A673 (cell line): ENCODE measurements around the gene SLC44A2. TPM values are rescaled to one million over a fixed set of nuclear protein-coding genes. Genes with fewer than 3 reads are reported as not detected.

ENCODE experiments used
- BruUV-seq: library from RNA; stranded (reverse); fragments of 400-500 nt; replicated peaks from 2 replicates; lab custom pipeline; 2021; lab: Mats Ljungman, UMichigan
- CTCF ChIA-PET: fragments of 300-600 bp; sonication (Branson Sonifier 250); formaldehyde crosslinking; loops from one replicate; lab custom pipeline; 2022; ENCODE audit warnings: antibody characterized with exemption; lab: Charles Lee
- POLR2A ChIA-PET: fragments of 300-600 bp; sonication (Branson Sonifier 250); formaldehyde crosslinking; loops from one replicate; lab custom pipeline; 2022; ENCODE audit warnings: antibody characterized with exemption; ENCODE audit not compliant: low non-redundant PET; lab: Charles Lee
- DNase-seq: peaks from one replicate; pipeline ENCODE4 v3.0.0-alpha.2; 2015; ENCODE audit warnings: low spot score
- H3K27ac ChIP-seq: fragments of 200-600 bp; sonication (generic); 2 replicates; pipeline ENCODE4 v1.5.1; 2016; ENCODE audit warnings: mixed run types, low read depth, mild to moderate bottlenecking, mixed read lengths, antibody characterized with exemption, low read length; ENCODE audit not compliant: poor library complexity, severe bottlenecking
- H3K27me3 ChIP-seq: fragments of 200-600 bp; sonication (generic); replicated peaks from 2 replicates; pipeline ENCODE4 v1.6.1; 2017; ENCODE audit warnings: mixed run types, low read depth, mild to moderate bottlenecking, mixed read lengths, antibody characterized with exemption, low read length; ENCODE audit not compliant: insufficient read depth, poor library complexity
- H3K36me3 ChIP-seq: fragments of 200-600 bp; sonication (generic); 2 replicates; pipeline ENCODE4 v1.6.1; 2016; ENCODE audit warnings: mixed run types, mild to moderate bottlenecking, mixed read lengths, antibody characterized with exemption, low read length; ENCODE audit not compliant: insufficient read depth, poor library complexity, severe bottlenecking
- H3K4me1 ChIP-seq: fragments of 200-600 bp; sonication (generic); 2 replicates; pipeline ENCODE4 v1.6.1; 2017; ENCODE audit warnings: mixed run types, mild to moderate bottlenecking, mixed read lengths, antibody characterized with exemption, low read length; ENCODE audit not compliant: insufficient read depth, poor library complexity, severe bottlenecking
- H3K4me3 ChIP-seq: fragments of 200-600 bp; sonication (generic); 2 replicates; pipeline ENCODE4 v1.5.1; 2016; ENCODE audit warnings: low read depth, mixed run types, mild to moderate bottlenecking, mixed read lengths, low read length; ENCODE audit not compliant: poor library complexity, severe bottlenecking
- H3K9me3 ChIP-seq: fragments of 200-600 bp; sonication (generic); 2 replicates; pipeline ENCODE4 v1.6.1; 2016; ENCODE audit warnings: mixed run types, low read depth, mild to moderate bottlenecking, mixed read lengths, antibody characterized with exemption, low read length; ENCODE audit not compliant: poor library complexity, severe bottlenecking
- EZH2 ChIP-seq: fragments of 200-600 bp; sonication (generic); IDR thresholded peaks from 2 replicates; pipeline ENCODE4 v1.6.1; 2017; ENCODE audit warnings: borderline replicate concordance, low read depth, mild to moderate bottlenecking, mixed read lengths, antibody characterized with exemption, low read length; ENCODE audit not compliant: poor library complexity, severe bottlenecking
- intact Hi-C: fragments of 100-400 bp; cut with micrococcal nuclease; formaldehyde crosslinking; loops from one replicate; pipeline ENCODE4 v1.10.0; 2022; ENCODE audit not compliant: unreplicated experiment
- total RNA-seq: library from RNA; stranded (reverse); gene quantifications from 2 replicates; pipeline ENCODE4 v1.2.3, GENCODE V29; 2021
- TF ChIP-seq, protein P1 (sequence below): fragments of 300-800, 200-600 bp; sonication (generic); conservative IDR thresholded peaks from 2 replicates; pipeline ENCODE4 v1.5.1; 2017; ENCODE audit warnings: low read depth, mild to moderate bottlenecking, antibody characterized with exemption, low read length, moderate library complexity, mixed read lengths

The SLC44A2 gene
- total RNA-seq, 1 experiment from 2014 or later = 35.4 TPM

DNA sequence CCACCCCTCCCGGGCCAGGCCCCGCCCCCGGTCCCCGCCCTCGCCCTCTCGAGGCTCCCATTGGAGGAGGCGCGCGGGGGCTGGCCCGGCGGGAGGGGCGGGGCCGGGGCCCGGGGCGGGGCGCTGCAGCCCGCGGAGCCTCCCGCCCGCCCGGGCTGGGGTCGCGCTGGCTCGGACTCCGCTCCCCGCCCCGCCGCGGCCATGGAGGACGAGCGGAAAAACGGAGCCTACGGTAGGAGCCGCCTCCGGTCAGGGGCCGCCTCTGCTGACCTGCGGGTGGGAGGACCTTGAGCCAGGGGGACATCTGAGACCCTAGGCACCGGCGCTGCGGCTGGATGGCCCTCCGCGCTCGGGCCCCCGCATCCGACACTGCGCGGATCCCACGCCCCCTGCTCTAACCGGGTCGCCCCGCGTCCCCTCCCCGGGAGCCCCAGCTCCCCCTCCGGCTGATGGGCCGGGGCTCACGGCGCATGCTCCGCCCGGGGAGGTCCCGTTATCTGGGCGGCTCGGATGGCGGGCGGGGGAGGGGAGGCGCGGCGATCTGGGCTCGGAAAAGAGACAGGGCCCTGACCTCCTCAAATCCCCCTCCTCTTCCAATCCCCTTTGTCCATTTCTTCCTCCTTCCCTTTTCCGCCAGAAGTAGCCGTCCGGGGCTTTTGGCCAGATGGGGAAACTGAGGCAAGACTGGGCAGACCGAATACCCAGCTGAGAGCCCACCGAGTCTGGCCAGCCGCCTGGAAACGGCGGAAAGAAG, 22.8 kb upstream of the SLC44A2 start:
- Histone ChIP-seq H3K27me3 (no peaks in the 10 kb centered on the region), H3K9me3 (no peaks in the 10 kb centered on the region), H3K4me3 (peak overlapping the region; percentile 92), H3K36me3 (no peaks in the 10 kb centered on the region), H3K27ac (peak overlapping the region; percentile 79), H3K4me1 (peaks cover 2% of the 10 kb centered on the region)
- TF ChIP-seq EZH2 = no peak
- BruUV-seq = no TSS peak
- intact Hi-C loops = no loop called here
- POLR2A ChIA-PET = interaction anchor here (0.5 kb wide), 1 partner anchor 164 kb away, joined by 3 read pairs; no protein-coding TSS in a partner anchor
- DNase-seq = peak; percentile 88
- CTCF ChIA-PET = interaction anchor here (0.6 to 1.2 kb wide), 4 partner anchors 21 to 119 kb away, joined by 3 to 6 read pairs (median 4); no protein-coding TSS in a partner anchor

DNA sequence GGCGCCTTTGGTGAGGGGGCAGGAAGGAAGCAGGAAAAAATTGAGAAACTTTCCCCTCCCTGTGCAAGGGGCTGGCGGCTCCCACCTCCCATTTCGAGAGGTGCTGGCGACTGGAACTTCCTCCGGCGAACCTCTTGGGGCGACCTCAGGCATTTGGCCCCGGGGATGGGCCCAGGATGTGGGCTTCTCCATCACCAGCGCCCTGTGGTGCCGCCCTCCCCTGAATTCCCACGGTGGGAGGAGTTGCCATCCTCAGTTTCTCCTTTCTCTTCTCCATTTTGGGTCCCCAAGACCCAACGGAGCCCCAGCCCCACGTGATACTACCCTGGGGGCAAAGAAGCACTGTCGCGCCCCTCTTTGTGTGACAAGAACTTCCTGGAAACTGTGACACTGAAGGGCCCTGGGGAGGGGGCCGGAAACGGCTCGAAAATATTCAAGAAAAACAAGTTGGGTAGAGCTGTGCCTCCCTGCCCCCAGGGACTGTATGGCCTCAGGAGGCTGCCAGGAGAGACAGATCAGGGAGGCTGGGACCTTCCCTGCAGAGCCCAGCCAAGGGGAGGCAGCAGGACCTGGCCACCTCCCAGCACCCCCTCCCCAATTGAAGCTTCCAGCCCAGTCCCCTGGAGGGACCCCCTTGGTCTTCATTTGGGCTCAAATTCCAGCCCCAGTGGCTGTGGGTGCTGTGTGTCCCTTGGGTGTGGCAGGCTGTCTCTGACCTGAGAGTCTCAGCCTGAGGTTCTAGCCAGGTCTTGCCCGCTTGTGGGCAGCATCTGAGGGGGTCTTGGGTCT, 22.1 kb upstream of the SLC44A2 start:
- POLR2A ChIA-PET = no interaction called here
- no TSS peak for BruUV-seq
- peak; percentile 65 for DNase-seq
- peak overlapping the region; percentile 92 for H3K4me3 ChIP-seq
- intact Hi-C loops = no loop called here
- CTCF ChIA-PET = no interaction called here
- no peaks in the 10 kb centered on the region for H3K27me3 ChIP-seq
- peaks cover 2% of the 10 kb centered on the region for H3K4me1 ChIP-seq
- TF ChIP-seq EZH2 = no peak
- TF ChIP-seq, protein P1, sequence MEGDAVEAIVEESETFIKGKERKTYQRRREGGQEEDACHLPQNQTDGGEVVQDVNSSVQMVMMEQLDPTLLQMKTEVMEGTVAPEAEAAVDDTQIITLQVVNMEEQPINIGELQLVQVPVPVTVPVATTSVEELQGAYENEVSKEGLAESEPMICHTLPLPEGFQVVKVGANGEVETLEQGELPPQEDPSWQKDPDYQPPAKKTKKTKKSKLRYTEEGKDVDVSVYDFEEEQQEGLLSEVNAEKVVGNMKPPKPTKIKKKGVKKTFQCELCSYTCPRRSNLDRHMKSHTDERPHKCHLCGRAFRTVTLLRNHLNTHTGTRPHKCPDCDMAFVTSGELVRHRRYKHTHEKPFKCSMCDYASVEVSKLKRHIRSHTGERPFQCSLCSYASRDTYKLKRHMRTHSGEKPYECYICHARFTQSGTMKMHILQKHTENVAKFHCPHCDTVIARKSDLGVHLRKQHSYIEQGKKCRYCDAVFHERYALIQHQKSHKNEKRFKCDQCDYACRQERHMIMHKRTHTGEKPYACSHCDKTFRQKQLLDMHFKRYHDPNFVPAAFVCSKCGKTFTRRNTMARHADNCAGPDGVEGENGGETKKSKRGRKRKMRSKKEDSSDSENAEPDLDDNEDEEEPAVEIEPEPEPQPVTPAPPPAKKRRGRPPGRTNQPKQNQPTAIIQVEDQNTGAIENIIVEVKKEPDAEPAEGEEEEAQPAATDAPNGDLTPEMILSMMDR = no peak
- H3K27ac ChIP-seq = peak overlapping the region; percentile 79
- H3K9me3 ChIP-seq = no peaks in the 10 kb centered on the region
- no peaks in the 10 kb centered on the region for H3K36me3 ChIP-seq

DNA sequence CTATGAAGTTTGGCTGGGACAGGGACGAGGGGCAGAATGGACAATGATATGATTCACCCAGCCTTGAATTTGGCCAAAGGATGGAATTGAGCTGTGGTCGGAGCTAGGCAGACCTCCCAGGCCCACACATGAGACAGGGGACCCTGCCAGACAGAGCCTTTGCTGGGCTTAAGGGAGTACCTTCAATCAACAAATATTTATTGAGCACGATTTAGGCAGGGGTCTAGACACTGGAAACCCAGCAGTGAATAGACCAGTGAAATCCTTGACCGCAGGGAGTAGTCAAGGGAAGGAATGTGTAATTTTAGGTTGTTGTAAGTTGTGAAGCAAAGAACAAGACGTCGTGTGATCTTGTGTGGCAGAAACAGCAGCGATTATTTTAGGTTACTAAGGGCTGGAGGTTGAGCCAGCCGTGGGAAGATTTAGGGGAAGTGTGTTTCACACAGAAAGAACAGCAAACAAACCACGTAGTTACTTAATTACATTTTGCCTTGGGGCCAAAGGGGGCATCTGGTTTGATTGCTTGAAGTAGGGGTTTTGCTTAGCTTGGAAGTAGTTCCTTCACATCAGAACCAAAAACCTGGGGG, 21.4 kb upstream of the SLC44A2 start:
- peak overlapping the region; percentile 79 for H3K27ac ChIP-seq

More for the DNA sequence above, 21.4 kb upstream of the SLC44A2 start:
- no peaks in the 10 kb centered on the region for H3K9me3 ChIP-seq
- ChIA-PET POLR2A (no interaction called here), CTCF (no interaction called here)
- no peak for DNase-seq
- H3K4me3 ChIP-seq = peak overlapping the region; percentile 92
- intact Hi-C loops = no loop called here
- H3K4me1 ChIP-seq = peaks cover 2% of the 10 kb centered on the region
- BruUV-seq = TSS peak; percentile 56
- no peaks in the 10 kb centered on the region for H3K36me3 ChIP-seq
- TF ChIP-seq EZH2 = no peak
- TF ChIP-seq, protein P1 = no peak
- no peaks in the 10 kb centered on the region for H3K27me3 ChIP-seq
